H1 (cell line): Measurements from ENCODE around the gene MROH7. TPM values are rescaled to one million over a fixed set of nuclear protein-coding genes. Genes with fewer than 3 reads are reported as not detected.
A peak's percentile ranks its signal among the peaks of the same experiment; 100 is the strongest.

Experiments
- CTCF ChIA-PET: fragments of 300-600 bp; sonication (Branson Sonifier 250); formaldehyde crosslinking; loops from one replicate; lab custom pipeline; 2021; ENCODE audit not compliant: partially characterized antibody; lab: Charles Lee
- POLR2A ChIA-PET: fragments of 300-600 bp; sonication (Branson Sonifier 250); formaldehyde crosslinking; loops from one replicate; lab custom pipeline; 2021; ENCODE audit warnings: inconsistent platforms; ENCODE audit not compliant: partially characterized antibody; lab: Charles Lee
- DNase-seq, 2 experiments: peaks; one replicate each; pipeline versions ENCODE4 v3.0.0 to v3.0.0-alpha.2; 2010 to 2022; ENCODE audit warnings: low spot score in 2 of 2, low read depth in 1 of 2, mixed read lengths in 1 of 2
- FAIRE-seq: peaks from 2 replicates; lab custom pipeline; 2011; peaks lifted over from hg19 to GRCh38; lab: Jason Lieb, UNC
- H2AFZ ChIP-seq: 2 replicates; pipeline ENCODE4 v1.8.1; 2012; ENCODE audit warnings: low read length, inconsistent platforms
- H2AK5ac ChIP-seq: 2 replicates; pipeline ENCODE4 v1.6.1; 2013; ENCODE audit warnings: low read depth, low read length
- H2BK120ac ChIP-seq: replicated peaks from 2 replicates; pipeline ENCODE3; 2013; ENCODE audit warnings: low read depth, low read length, inconsistent platforms
- H2BK12ac ChIP-seq: 2 replicates; pipeline ENCODE4 v1.6.1; 2013; ENCODE audit warnings: low read depth, low read length
- H2BK15ac ChIP-seq: 2 replicates; pipeline ENCODE4 v1.6.1; 2013; ENCODE audit warnings: low read length
- H2BK20ac ChIP-seq: 2 replicates; pipeline ENCODE4 v1.6.1; 2013; ENCODE audit warnings: low read length
- H2BK5ac ChIP-seq: 2 replicates; pipeline ENCODE4 v1.6.1; 2013; ENCODE audit warnings: low read depth, low read length
- H3K14ac ChIP-seq: 2 replicates; pipeline ENCODE4 v1.6.1; 2013; ENCODE audit warnings: inconsistent platforms; ENCODE audit not compliant: insufficient read length
- H3K18ac ChIP-seq: 2 replicates; pipeline ENCODE4 v1.6.1; 2013; ENCODE audit warnings: low read length; ENCODE audit errors: extremely low read depth
- H3K23ac ChIP-seq: 2 replicates; pipeline ENCODE4 v1.6.1; 2013; ENCODE audit warnings: inconsistent platforms; ENCODE audit not compliant: insufficient read length
- H3K23me2 ChIP-seq: 2 replicates; pipeline ENCODE4 v1.6.1; 2013; ENCODE audit warnings: low read depth, low read length
- H3K27ac ChIP-seq: 2 replicates; pipeline ENCODE4 v1.6.1; 2011; ENCODE audit warnings: low read depth, low read length, inconsistent platforms
- H3K27me3 ChIP-seq, 4 experiments: replicated peaks in 1 of 4; 1 replicate in 1 of 4; 2 replicates in 3 of 4; pipeline versions ENCODE4 v1.6.1 to v1.8.1; 2011 to 2013; ENCODE audit warnings: low read length in 3 of 4, mild to moderate bottlenecking in 3 of 4, inconsistent platforms in 2 of 4, mixed read lengths in 2 of 4, moderate library complexity in 1 of 4; ENCODE audit not compliant: control insufficient read depth in 3 of 4, insufficient read depth in 3 of 4; ENCODE audit errors: extremely low read depth in 1 of 4
- H3K36me3 ChIP-seq, 4 experiments: 2 replicates each; pipeline versions ENCODE4 v1.6.1 to v1.8.1; 2011 to 2013; ENCODE audit warnings: mild to moderate bottlenecking in 4 of 4, low read length in 3 of 4, moderate library complexity in 2 of 4, control low read depth in 1 of 4, inconsistent platforms in 1 of 4; ENCODE audit not compliant: insufficient read depth in 4 of 4, control insufficient read depth in 2 of 4
- H3K4ac ChIP-seq: replicated peaks from 2 replicates; pipeline ENCODE3; 2013; ENCODE audit warnings: low read length, low read depth, mixed read lengths, inconsistent platforms; ENCODE audit not compliant: insufficient read length
- H3K4me1 ChIP-seq, 4 experiments: replicated peaks in 1 of 4; 1 replicate in 1 of 4; 2 replicates in 3 of 4; pipeline versions ENCODE4 v1.6.1 to v1.8.1; 2011 to 2013; ENCODE audit warnings: low read length in 3 of 4, inconsistent platforms in 2 of 4, mixed read lengths in 1 of 4; ENCODE audit not compliant: insufficient read depth in 4 of 4, control insufficient read depth in 3 of 4
- H3K4me2 ChIP-seq, 2 experiments: 2 replicates each; pipeline versions ENCODE4 v1.6.1 to v1.8.1; 2011 to 2013; ENCODE audit warnings: low read depth in 2 of 2, low read length in 2 of 2, control low read depth in 1 of 2, inconsistent platforms in 1 of 2, mild to moderate bottlenecking in 1 of 2; ENCODE audit not compliant: insufficient read depth in 1 of 2
- H3K4me3 ChIP-seq, 4 experiments: fragments of 200-600, 300-600 bp in 1 of 4; sonication (generic), shearing (Covaris generic), sonication (Bioruptor Twin) in 1 of 4; 2 replicates each; pipeline versions ENCODE4 v1.5.1 to v1.8.1; 2011 to 2016; ENCODE audit warnings: low read length in 4 of 4, low read depth in 3 of 4, control low read depth in 2 of 4, inconsistent platforms in 2 of 4, mild to moderate bottlenecking in 2 of 4, mixed read lengths in 1 of 4, moderate library complexity in 1 of 4; ENCODE audit not compliant: insufficient read depth in 2 of 4; ENCODE audit errors: extremely low read depth in 1 of 4
- H3K56ac ChIP-seq: replicated peaks from 2 replicates; pipeline ENCODE3; 2013; ENCODE audit warnings: low read depth, mild to moderate bottlenecking, mixed read lengths, low read length, inconsistent platforms; ENCODE audit not compliant: insufficient read length
- H3K79me1 ChIP-seq: 2 replicates; pipeline ENCODE4 v1.6.1; 2013; ENCODE audit warnings: low read depth, low read length, control low read depth
- H3K79me2 ChIP-seq, 2 experiments: 2 replicates each; pipeline versions ENCODE4 v1.6.1 to v1.8.1; 2012 to 2013; ENCODE audit warnings: low read length in 2 of 2, mild to moderate bottlenecking in 2 of 2, inconsistent platforms in 1 of 2; ENCODE audit not compliant: insufficient read depth in 2 of 2, control insufficient read depth in 1 of 2
- H3K9ac ChIP-seq, 4 experiments: replicated peaks in 1 of 4; 1 replicate in 1 of 4; 2 replicates in 3 of 4; pipeline versions ENCODE4 v1.6.1 to v1.8.1; 2011 to 2013; ENCODE audit warnings: low read depth in 3 of 4, low read length in 3 of 4, control low read depth in 2 of 4, mild to moderate bottlenecking in 2 of 4, moderate library complexity in 2 of 4, inconsistent platforms in 1 of 4; ENCODE audit errors: extremely low read depth in 1 of 4
- H3K9me3 ChIP-seq, 2 experiments: 2 replicates each; pipeline versions ENCODE4 v1.6.1 to v1.8.1; 2012 to 2013; ENCODE audit warnings: mild to moderate bottlenecking in 2 of 2, moderate library complexity in 2 of 2, control low read depth in 1 of 2, inconsistent platforms in 1 of 2, low read depth in 1 of 2, low read length in 1 of 2, mixed read lengths in 1 of 2; ENCODE audit not compliant: insufficient read depth in 2 of 2
- H4K20me1 ChIP-seq, 2 experiments: replicated peaks in 1 of 2; 2 replicates each; pipeline versions ENCODE3 to v1.8.1; 2011 to 2013; ENCODE audit warnings: inconsistent platforms in 2 of 2, low read length in 2 of 2, mild to moderate bottlenecking in 1 of 2; ENCODE audit not compliant: insufficient read depth in 2 of 2, control insufficient read depth in 1 of 2
- H4K5ac ChIP-seq: 2 replicates; pipeline ENCODE4 v1.6.1; 2013; ENCODE audit warnings: low read length, low read depth, mixed read lengths, inconsistent platforms; ENCODE audit not compliant: insufficient read length
- H4K8ac ChIP-seq: 2 replicates; pipeline ENCODE4 v1.8.0; 2013; ENCODE audit warnings: mild to moderate bottlenecking, moderate library complexity, low read length, inconsistent platforms; ENCODE audit not compliant: insufficient read depth; ENCODE audit errors: extremely low read depth
- H4K91ac ChIP-seq: replicated peaks from 2 replicates; pipeline ENCODE3; 2013; ENCODE audit warnings: low read length, mixed read lengths, inconsistent platforms; ENCODE audit not compliant: insufficient read length
- CEBPB ChIP-seq: IDR thresholded peaks from 2 replicates; pipeline ENCODE4 v1.6.1; 2012; ENCODE audit warnings: low read depth, low read length
- GABPA ChIP-seq: IDR thresholded peaks from 2 replicates; pipeline ENCODE4 v1.6.1; 2011; ENCODE audit warnings: mild to moderate bottlenecking, low read length, moderate library complexity, borderline replicate concordance; ENCODE audit not compliant: insufficient read depth
- JUND ChIP-seq: IDR thresholded peaks from 2 replicates; pipeline ENCODE4 v1.6.1; 2011; ENCODE audit warnings: mild to moderate bottlenecking, improper control_type of control experiment, low read length
- KDM4A ChIP-seq: IDR thresholded peaks from one replicate; pipeline ENCODE4 v1.7.1; 2012; ENCODE audit warnings: low read depth, mild to moderate bottlenecking, moderate library complexity, low read length, inconsistent platforms; ENCODE audit not compliant: severe bottlenecking
- KDM5A ChIP-seq: fragments of 200-600 bp; IDR thresholded peaks from 2 replicates; pipeline ENCODE4 v1.7.1; 2012; ENCODE audit warnings: mild to moderate bottlenecking, low read length, inconsistent platforms, mixed read lengths
- NRF1 ChIP-seq: IDR thresholded peaks from 2 replicates; pipeline ENCODE4 v1.6.1; 2011; ENCODE audit warnings: mild to moderate bottlenecking, low read depth, low read length, improper control_type of control experiment
- RAD21 ChIP-seq, 2 experiments: IDR thresholded peaks in 1 of 2; conservative IDR thresholded peaks in 1 of 2; 2 replicates each; pipeline ENCODE4 v1.6.1; 2011; ENCODE audit warnings: low read depth in 2 of 2, low read length in 2 of 2, improper control_type of control experiment in 1 of 2, inconsistent platforms in 1 of 2, mild to moderate bottlenecking in 1 of 2, moderate library complexity in 1 of 2
- SIX5 ChIP-seq: IDR thresholded peaks from 2 replicates; pipeline ENCODE4 v1.6.1; 2011; ENCODE audit warnings: mild to moderate bottlenecking, low read depth, low read length
- SP2 ChIP-seq: IDR thresholded peaks from 2 replicates; pipeline ENCODE4 v1.6.1; 2012; ENCODE audit warnings: mild to moderate bottlenecking, low read length, inconsistent platforms
- ZNF274 ChIP-seq: IDR thresholded peaks from 2 replicates; pipeline ENCODE4 v1.7.0; 2012; ENCODE audit warnings: low read length, borderline replicate concordance; ENCODE audit errors: extremely low read depth
- WGBS, 2 experiments: shearing (Covaris generic) in 1 of 2; methylation state at CpG; one replicate each; pipeline versions ENCODE4 v1.1.6 to v1.1.7; 2013 to 2015; ENCODE audit warnings: low lambda C conversion rate in 2 of 2, mixed read lengths in 2 of 2, inconsistent platforms in 1 of 2, low coverage in 1 of 2, missing lambda C conversion rate in 1 of 2; ENCODE audit not compliant: insufficient replicate concordance in 2 of 2, insufficient coverage in 1 of 2, insufficient read length in 1 of 2; ENCODE audit errors: extremely low coverage in 1 of 2, missing lambda C conversion rate in 1 of 2; 5-methylcytosine and 5-hydroxymethylcytosine counted together
- polyA plus RNA-seq, 7 experiments: library from polyadenylated mRNA; depleted of rRNA in 3 of 7; stranded (reverse) in 5 of 7; unstranded in 2 of 7; fragments of >200 nt in 5 of 7; fragments of 200-250 nt in 2 of 7; gene quantifications; 1 replicate in 5 of 7; 2 replicates in 1 of 7; 4 replicates in 1 of 7; pipeline versions ENCODE4 v1.2.1 to v1.2.3, GENCODE V29; 2011 to 2013; ENCODE audit warnings: missing spikeins in 2 of 7, mixed read lengths in 2 of 7
- total RNA-seq: library from RNA; stranded (reverse); fragmentation: NEBNext Ultra II Directional; extraction: Animal tissue kit (Norgen Biotek cat#: 25700); gene quantifications from 2 replicates; pipeline ENCODE4 v1.2.1, GENCODE V29; 2021
- TF ChIP-seq, protein P1 (sequence below), 3 experiments: IDR thresholded peaks; 1 replicate in 2 of 3; 2 replicates in 1 of 3; pipeline versions ENCODE4 v1.5.1 to v1.6.1; 2011; ENCODE audit warnings: low read length in 3 of 3, mild to moderate bottlenecking in 3 of 3, inconsistent platforms in 2 of 3, low read depth in 1 of 3, moderate library complexity in 1 of 3; ENCODE audit not compliant: insufficient read depth in 1 of 3; ENCODE audit errors: control extremely low read depth in 1 of 3

MROH7 gene
- total and polyA plus RNA-seq, 2 of the 8 experiments (the other 6 are each of a cell fraction or from before 2014, with no cell fraction given): 0.07 to 0.20 TPM

DNA sequence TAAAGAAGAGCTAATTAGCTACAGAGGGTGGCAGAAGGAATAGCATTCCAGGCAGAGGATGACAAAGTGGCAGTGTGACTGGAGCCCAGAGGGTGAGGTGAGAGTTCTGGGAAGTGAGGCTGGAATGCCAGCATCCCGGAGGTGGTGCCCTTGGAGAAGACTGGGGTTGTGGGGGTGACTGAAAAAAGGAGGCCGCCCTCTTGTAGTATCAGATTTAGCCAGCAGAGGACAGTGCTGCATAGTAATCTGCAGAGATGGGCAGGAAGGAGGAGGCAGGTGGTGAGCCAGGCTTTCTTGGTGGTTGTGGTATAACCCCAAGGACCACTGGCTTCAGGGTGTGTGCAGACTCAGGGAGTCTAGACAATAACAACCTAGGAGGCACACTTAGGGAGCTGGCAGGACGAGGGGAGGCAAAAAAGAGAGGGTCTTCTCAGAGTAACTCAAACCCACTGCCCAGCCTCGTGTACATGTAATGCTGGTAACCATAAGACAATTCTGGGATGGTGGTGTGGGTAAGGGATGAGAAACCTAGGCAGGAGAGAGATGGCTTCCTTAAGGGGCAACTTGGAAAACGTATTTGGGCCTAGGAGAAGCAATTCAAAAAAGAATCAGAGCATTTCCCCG is 30.5 kb downstream of the MROH7 start:
- Histone ChIP-seq H4K5ac (no peak overlapping the region), H2AFZ (no peak overlapping the region), H3K27ac (no peak overlapping the region), H2AK5ac (no peak overlapping the region), H3K9ac (no peak overlapping the region), H3K23me2 (no peaks in the 10 kb centered on the region), H3K56ac (no peak overlapping the region), H3K4me3 (no peak overlapping the region), H2BK20ac (no peak overlapping the region), H3K14ac (no peak overlapping the region), H3K23ac (no peak overlapping the region), H2BK12ac (no peak overlapping the region), H4K8ac (no peak overlapping the region), H4K20me1 (no peaks in the 10 kb centered on the region), H3K79me2 (no peaks in the 10 kb centered on the region), H3K36me3 (no peaks in the 10 kb centered on the region), H3K27me3 (no peaks in the 10 kb centered on the region), H2BK15ac (no peak overlapping the region), H3K4ac (no peak overlapping the region), H3K9me3 (no peaks in the 10 kb centered on the region), H3K4me1 (peaks cover 0 to 3% (median 0%) of the 10 kb centered on the region in 4 experiments; a peak in 1 of 7 replicates), H3K18ac (no peak overlapping the region), H4K91ac (no peak overlapping the region), H3K79me1 (no peaks in the 10 kb centered on the region), H3K4me2 (no peak overlapping the region), H2BK120ac (no peak overlapping the region), H2BK5ac (no peak overlapping the region)
- POLR2A ChIA-PET: no interaction called here
- FAIRE-seq (peak; percentile 69), DNase-seq (peak; percentile 38 to 95)
- WGBS, 2 experiments: 38% methylated on average over 6 of the region's 6 CpGs; no CpG with 5 or more reads in 1 of the 2 experiments
- CTCF ChIA-PET: interaction anchor here (0.6 to 6.5 kb wide), 17 partner anchors 9 to 337 kb away, joined by 3 to 70 read pairs (median 3); partner anchors contain the start of gene TTC4
- TF ChIP-seq SIX5 (no peak), ZNF274 (no peak), KDM4A (no peak), RAD21 (IDR thresholded peaks at IDR 0.05 in 1 of 2, conservative IDR thresholded peaks at IDR 0.05 in 1 of 2; ENCODE audit: low read depth in 2 of 2, low read length in 2 of 2) (peak; percentile 96 to 99), JUND (no peak), NRF1 (no peak), KDM5A (no peak), CEBPB (no peak), GABPA (peak; percentile 36; the same call in 1 of the 2 replicates), SP2 (no peak)
- TF ChIP-seq, protein P1, sequence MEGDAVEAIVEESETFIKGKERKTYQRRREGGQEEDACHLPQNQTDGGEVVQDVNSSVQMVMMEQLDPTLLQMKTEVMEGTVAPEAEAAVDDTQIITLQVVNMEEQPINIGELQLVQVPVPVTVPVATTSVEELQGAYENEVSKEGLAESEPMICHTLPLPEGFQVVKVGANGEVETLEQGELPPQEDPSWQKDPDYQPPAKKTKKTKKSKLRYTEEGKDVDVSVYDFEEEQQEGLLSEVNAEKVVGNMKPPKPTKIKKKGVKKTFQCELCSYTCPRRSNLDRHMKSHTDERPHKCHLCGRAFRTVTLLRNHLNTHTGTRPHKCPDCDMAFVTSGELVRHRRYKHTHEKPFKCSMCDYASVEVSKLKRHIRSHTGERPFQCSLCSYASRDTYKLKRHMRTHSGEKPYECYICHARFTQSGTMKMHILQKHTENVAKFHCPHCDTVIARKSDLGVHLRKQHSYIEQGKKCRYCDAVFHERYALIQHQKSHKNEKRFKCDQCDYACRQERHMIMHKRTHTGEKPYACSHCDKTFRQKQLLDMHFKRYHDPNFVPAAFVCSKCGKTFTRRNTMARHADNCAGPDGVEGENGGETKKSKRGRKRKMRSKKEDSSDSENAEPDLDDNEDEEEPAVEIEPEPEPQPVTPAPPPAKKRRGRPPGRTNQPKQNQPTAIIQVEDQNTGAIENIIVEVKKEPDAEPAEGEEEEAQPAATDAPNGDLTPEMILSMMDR (IDR thresholded peaks at IDR 0.05; ENCODE audit: control extremely low read depth in 1 of 3, insufficient read depth in 1 of 3, low read depth in 1 of 3, low read length in 3 of 3): peak; percentile 75 to 97 (median 94)
